Stomach smooth muscle (tissue), 2 donors: ENCODE results near the gene F10.

ENCODE experiments used
- H3K27ac ChIP-seq: one replicate; pipeline ENCODE4 v1.7.0; 2013; ENCODE audit warnings: mild to moderate bottlenecking, low read length, inconsistent platforms
- H3K27me3 ChIP-seq, 2 donors: one replicate each; pipeline ENCODE4 v1.7.0; 2013; ENCODE audit warnings: low read length in 2 of 2; ENCODE audit not compliant: insufficient read depth in 2 of 2, control insufficient read depth in 1 of 2
- H3K36me3 ChIP-seq, 2 donors: one replicate each; pipeline ENCODE4 v1.7.0; 2013; ENCODE audit warnings: low read length in 2 of 2; ENCODE audit not compliant: control insufficient read depth in 2 of 2, insufficient read depth in 2 of 2
- H3K4me1 ChIP-seq: one replicate; pipeline ENCODE4 v1.7.0; 2013; ENCODE audit warnings: low read length; ENCODE audit not compliant: control insufficient read depth, insufficient read depth
- H3K4me3 ChIP-seq, 2 donors: one replicate each; pipeline ENCODE4 v1.7.0; 2013; ENCODE audit warnings: low read length in 2 of 2
- H3K9ac ChIP-seq, 2 donors: one replicate each; pipeline ENCODE4 v1.7.0; 2013; ENCODE audit warnings: low read length in 2 of 2, mild to moderate bottlenecking in 1 of 2
- H3K9me3 ChIP-seq, 2 donors: one replicate each; pipeline ENCODE4 v1.7.0; 2013; ENCODE audit warnings: low read length in 2 of 2; ENCODE audit not compliant: control insufficient read depth in 2 of 2
- donor health status: healthy.
- donor health status: Pancreatic carcinoma.

F10 gene

GRCh38 chr13:113080361-113080831 lies 42.2 kb upstream of the F10 start:
- no peaks in the 10 kb centered on the region for H3K36me3 ChIP-seq
- no peak overlapping the region for H3K27ac ChIP-seq
- H3K9me3 ChIP-seq = no peaks in the 10 kb centered on the region
- H3K27me3 ChIP-seq = no peaks in the 10 kb centered on the region
- no peak overlapping the region for H3K9ac ChIP-seq
- no peaks in the 10 kb centered on the region for H3K4me1 ChIP-seq
- no peak overlapping the region for H3K4me3 ChIP-seq

- Histone ChIP-seq H3K9ac (no peak overlapping the region), H3K9me3 (no peaks in the 10 kb centered on the region), H3K27ac (no peak overlapping the region), H3K36me3 (no peaks in the 10 kb centered on the region), H3K4me1 (no peaks in the 10 kb centered on the region), H3K4me3 (no peak overlapping the region), H3K27me3 (no peaks in the 10 kb centered on the region)
Measured at GRCh38 chr13:113080901-113081521, 41.6 kb upstream of the F10 start.

GRCh38 chr13:113082198-113083021 lies 40.2 kb upstream of the F10 start:
- H3K9ac ChIP-seq = no peak overlapping the region
- H3K36me3 ChIP-seq = no peaks in the 10 kb centered on the region
- H3K27ac ChIP-seq = no peak overlapping the region
- H3K27me3 ChIP-seq = no peaks in the 10 kb centered on the region
- H3K4me1 ChIP-seq = no peaks in the 10 kb centered on the region
- H3K4me3 ChIP-seq = no peak overlapping the region
- no peaks in the 10 kb centered on the region for H3K9me3 ChIP-seq

GRCh38 chr13:113083022-113083373 lies 39.6 kb upstream of the F10 start:
- Histone ChIP-seq H3K9me3 (no peaks in the 10 kb centered on the region), H3K9ac (no peak overlapping the region), H3K27ac (no peak overlapping the region), H3K4me1 (no peaks in the 10 kb centered on the region), H3K27me3 (peaks cover 0 to 2% of the 10 kb centered on the region in 2 donors), H3K36me3 (no peaks in the 10 kb centered on the region), H3K4me3 (no peak overlapping the region)

- no peaks in the 10 kb centered on the region for H3K36me3 ChIP-seq
- H3K4me1 ChIP-seq = no peaks in the 10 kb centered on the region
- peaks cover 0 to 2% of the 10 kb centered on the region in 2 donors for H3K27me3 ChIP-seq
- H3K4me3 ChIP-seq = no peak overlapping the region
- no peak overlapping the region for H3K27ac ChIP-seq
- no peak overlapping the region for H3K9ac ChIP-seq
- no peaks in the 10 kb centered on the region for H3K9me3 ChIP-seq
Measured at GRCh38 chr13:113083402-113084061, 39.1 kb upstream of the F10 start.

GRCh38 chr13:113084094-113084942 lies 38.3 kb upstream of the F10 start:
- Histone ChIP-seq H3K36me3 (no peaks in the 10 kb centered on the region), H3K27ac (no peak overlapping the region), H3K27me3 (peaks cover 0 to 2% of the 10 kb centered on the region in 2 donors), H3K9ac (no peak overlapping the region), H3K4me3 (no peak overlapping the region), H3K4me1 (no peaks in the 10 kb centered on the region), H3K9me3 (no peaks in the 10 kb centered on the region)

GRCh38 chr13:113084943-113085540 lies 37.6 kb upstream of the F10 start:
- Histone ChIP-seq H3K27me3 (peaks cover 0 to 2% of the 10 kb centered on the region in 2 donors), H3K9me3 (no peaks in the 10 kb centered on the region), H3K4me3 (no peak overlapping the region), H3K36me3 (no peaks in the 10 kb centered on the region), H3K4me1 (no peaks in the 10 kb centered on the region), H3K9ac (no peak overlapping the region), H3K27ac (no peak overlapping the region)

GRCh38 chr13:113086031-113086750 lies 36.4 kb upstream of the F10 start:
- no peak overlapping the region for H3K27ac ChIP-seq
- H3K36me3 ChIP-seq = no peaks in the 10 kb centered on the region
- H3K9ac ChIP-seq = no peak overlapping the region

GRCh38 chr13:113086991-113087922 lies 35.3 kb upstream of the F10 start:
- H3K4me3 ChIP-seq = no peak overlapping the region
- H3K4me1 ChIP-seq = no peaks in the 10 kb centered on the region
- no peak overlapping the region for H3K9ac ChIP-seq
- H3K36me3 ChIP-seq = no peaks in the 10 kb centered on the region
- H3K9me3 ChIP-seq = no peaks in the 10 kb centered on the region
- no peak overlapping the region for H3K27ac ChIP-seq
- H3K27me3 ChIP-seq = peaks cover 0 to 2% of the 10 kb centered on the region in 2 donors

More at GRCh38 chr13:113086031-113086750, 36.4 kb upstream of the F10 start:
- H3K27me3 ChIP-seq = peaks cover 0 to 2% of the 10 kb centered on the region in 2 donors
- no peak overlapping the region for H3K4me3 ChIP-seq
- H3K9me3 ChIP-seq = no peaks in the 10 kb centered on the region
- no peaks in the 10 kb centered on the region for H3K4me1 ChIP-seq
